Measurements from ENCODE around the gene ZDHHC22. TPM values are rescaled to one million over a fixed set of nuclear protein-coding genes. Genes with fewer than 3 reads are reported as not detected.

The ZDHHC22 gene, protein sequence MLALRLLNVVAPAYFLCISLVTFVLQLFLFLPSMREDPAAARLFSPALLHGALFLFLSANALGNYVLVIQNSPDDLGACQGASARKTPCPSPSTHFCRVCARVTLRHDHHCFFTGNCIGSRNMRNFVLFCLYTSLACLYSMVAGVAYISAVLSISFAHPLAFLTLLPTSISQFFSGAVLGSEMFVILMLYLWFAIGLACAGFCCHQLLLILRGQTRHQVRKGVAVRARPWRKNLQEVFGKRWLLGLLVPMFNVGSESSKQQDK
- not detected in 2 replicates for total RNA-seq (2016; rRNA removed; fragmentation: Illumina TruSeq; extraction: Trizol)
- total RNA-seq (2016; cell fraction: cytosol; rRNA removed; fragmentation: Illumina TruSeq; extraction: Trizol; ENCODE audit: low read depth), result not detected in 2 replicates
- not detected in 2 replicates for total RNA-seq (2016; cell fraction: insoluble cytoplasmic fraction; rRNA removed; fragmentation: Illumina TruSeq; extraction: Trizol)
- total RNA-seq (2016; cell fraction: membrane; rRNA removed; fragmentation: Illumina TruSeq; extraction: Trizol), result not detected in 2 replicates
- total RNA-seq (2016; cell fraction: nucleus; rRNA removed; fragmentation: Illumina TruSeq; extraction: Trizol), result not detected in 2 replicates
- not detected in 2 replicates for polyA plus RNA-seq (2011; rRNA removed)
- polyA plus RNA-seq (2011; cell fraction: cytosol; rRNA removed), result not detected in 2 replicates
- not detected in 2 replicates for polyA plus RNA-seq (2011; cell fraction: nucleus; rRNA removed)
- polyA plus RNA-seq (2012), result 0.04 TPM in 1 of 2 replicates, not detected in the other
- polyA plus RNA-seq (2016; cell fraction: cytosol; fragmentation: Illumina TruSeq; extraction: Trizol; ENCODE audit: low read depth), result not detected in 2 replicates
- polyA plus RNA-seq (2016; cell fraction: insoluble cytoplasmic fraction; fragmentation: Illumina TruSeq; extraction: Trizol; ENCODE audit: low read depth), result not detected in 2 replicates
- not detected in 2 replicates for polyA plus RNA-seq (2016; cell fraction: membrane; fragmentation: Illumina TruSeq; extraction: Trizol; ENCODE audit: low read depth)
- not detected in 2 replicates for polyA plus RNA-seq (2016; cell fraction: nucleus; fragmentation: Illumina TruSeq; extraction: Trizol; ENCODE audit: insufficient read depth, low read depth)
- not detected in 2 replicates for polyA minus RNA-seq (2011; rRNA and poly(A)+ RNA removed; ENCODE audit: low replicate concordance)
- not detected in 2 replicates for polyA minus RNA-seq (2011; cell fraction: cytosol; rRNA and poly(A)+ RNA removed)
- polyA minus RNA-seq (2011; cell fraction: nucleus; rRNA and poly(A)+ RNA removed), result not detected in 2 replicates
- Bru-seq, nascent RNA, result not detected
- not detected for BruChase-seq, experiment 1, labeled RNA remaining after a 6-hour chase
- BruChase-seq, experiment 2, labeled RNA remaining after a 2-hour chase, result not detected
- long read RNA-seq, experiment 1, result 0 reads
- long read RNA-seq, experiment 2, result 0 reads

DNA sequence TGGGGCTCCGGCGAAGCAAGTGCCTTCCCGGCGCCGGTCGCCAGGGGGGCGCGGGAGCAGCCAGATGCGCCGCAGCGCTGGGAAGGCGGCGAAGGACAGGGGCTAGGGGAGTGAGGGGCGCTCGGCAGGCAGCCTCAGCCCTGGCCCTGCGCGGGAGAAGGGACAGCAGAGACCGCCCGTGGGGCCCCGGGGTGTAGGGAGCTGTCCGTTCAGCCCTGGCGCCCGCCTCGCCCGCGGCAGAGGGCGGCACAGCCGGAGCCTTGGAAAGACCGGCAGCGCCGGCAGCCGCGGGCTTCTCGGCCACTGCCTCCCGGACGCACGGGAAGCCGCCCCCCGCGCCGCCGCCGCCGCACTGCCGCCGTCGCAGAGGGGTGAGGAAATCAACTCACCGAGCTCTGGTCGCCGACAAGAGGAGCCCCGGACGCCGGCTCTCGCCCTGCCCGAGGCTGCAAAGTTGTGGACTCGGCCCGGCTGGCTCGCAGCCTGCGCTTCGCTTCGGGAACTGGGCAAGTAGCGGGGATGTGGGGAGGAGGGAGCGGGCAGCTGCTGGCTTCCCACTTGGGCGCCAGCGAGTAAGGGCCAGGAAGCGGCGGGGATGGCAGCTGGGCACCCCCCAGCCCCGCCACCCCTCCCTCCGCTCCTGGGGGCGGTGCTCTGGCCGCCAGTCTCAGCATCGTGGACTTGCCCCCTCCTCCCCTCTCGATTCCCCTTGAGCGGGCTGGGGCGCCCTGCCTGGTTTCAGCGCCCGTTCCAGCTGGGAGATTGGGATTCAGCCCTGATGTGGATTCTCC, at the start of gene ZDHHC22:
TSS of gene ZDHHC22 (minus strand) at position 578 of the 791 bp plus-strand sequence. CDS start 2,053 bp downstream, outside the sequence.
- CTCF ChIA-PET (ENCODE audit: low intra/inter-chr PET ratio, low total read pairs), result no interaction called here
- WGBS (ENCODE audit: low lambda C conversion rate), result 0% methylated on average over 4 of the region's 77 CpGs
- DNase-seq (ENCODE audit: low spot score), result no peak
- H3K9ac ChIP-seq (ENCODE audit: insufficient read depth, low read depth, low read length), result no peak within 1 kb of the TSS
- H3K4me3 ChIP-seq (replicated peaks in 1 of 3; ENCODE audit: insufficient read depth in 1 of 3, low read depth in 2 of 3, low read length in 3 of 3), result peak within 1 kb of the TSS; percentile 34 to 67 (median 47); a peak in 5 of 6 replicates
- H3K4me2 ChIP-seq (ENCODE audit: low read depth, low read length), result peak within 1 kb of the TSS; percentile 74
- H2AFZ ChIP-seq (ENCODE audit: low read length), result no peak within 1 kb of the TSS
- no peaks in the 10 kb centered on the region for H3K79me2 ChIP-seq (ENCODE audit: insufficient read depth, low read length)
- no peaks in the 10 kb centered on the region for H3K9me3 ChIP-seq (ENCODE audit: low read length)
- intact Hi-C loops (cut with micrococcal nuclease; ENCODE audit: unreplicated experiment), result no loop called here
- H3K4me1 ChIP-seq (ENCODE audit: insufficient read depth, low read length), result peaks cover 19% of the 10 kb centered on the region
- FAIRE-seq, result no peak
- peaks cover 5 to 47% of the 10 kb centered on the region in 2 experiments; a peak in 4 of 5 replicates for H3K27me3 ChIP-seq (ENCODE audit: control insufficient read depth in 1 of 2, insufficient read depth in 2 of 2, low read length in 2 of 2)
- H4K20me1 ChIP-seq (ENCODE audit: insufficient read depth, low read length), result peaks cover 9% of the 10 kb centered on the region; the same call in 1 of the 2 replicates
- in situ Hi-C loops (cut with HindIII; ENCODE audit: extremely low pct_ligation_motif_present, low pct_unique_long_range_greater_than_20kb), result loop anchor here (5.0 kb wide), 1 partner anchor 66 kb away; no protein-coding TSS in a partner anchor
- H3K27ac ChIP-seq (ENCODE audit: extremely low read length, insufficient read depth, low read length), result no peak within 1 kb of the TSS
- POLR2A ChIA-PET, result no interaction called here
- H3K36me3 ChIP-seq (replicated peaks in 1 of 2; ENCODE audit: control insufficient read depth in 1 of 2, insufficient read depth in 2 of 2, low read length in 2 of 2), result no peaks in the 10 kb centered on the region
- ATAC-seq, result peak; percentile 93
- BruUV-seq (replicated peaks), result no TSS peak
- TF ChIP-seq ZNF704 (CRISPR knock-in tag; IDR thresholded peaks at IDR 0.05; ENCODE audit: borderline replicate concordance) (no peak), ZFX (CRISPR knock-in tag; IDR thresholded peaks at IDR 0.05; ENCODE audit: low read depth) (no peak), JUN (CRISPR knock-in tag; IDR thresholded peaks at IDR 0.05) (no peak), JUND (CRISPR knock-in tag; IDR thresholded peaks at IDR 0.05) (no peak), ZKSCAN8 (CRISPR knock-in tag; IDR thresholded peaks at IDR 0.05; ENCODE audit: borderline replicate concordance) (no peak), HNRNPLL (IDR thresholded peaks at IDR 0.05; ENCODE audit: low read depth, low read length, poor library complexity, severe bottlenecking) (peak; percentile 42), MAX (IDR thresholded peaks at IDR 0.05) (0 out of 2 replicates have a peak, but pooled peaks have one; percentile 20), KDM3A (CRISPR knock-in tag; IDR thresholded peaks at IDR 0.05; ENCODE audit: low read depth) (no peak), ZNF510 (CRISPR knock-in tag; IDR thresholded peaks at IDR 0.05; ENCODE audit: low read depth) (no peak), ZNF264 (CRISPR knock-in tag; IDR thresholded peaks at IDR 0.05) (no peak), ZBTB43 (CRISPR knock-in tag; conservative IDR thresholded peaks at IDR 0.05) (no peak), ZNF12 (CRISPR knock-in tag; IDR thresholded peaks at IDR 0.05) (no peak), ATF7-NPFF (CRISPR knock-in tag; IDR thresholded peaks at IDR 0.05; ENCODE audit: low read depth) (no peak)

Measured in HepG2 (cell line).